GM12891 (cell line): ENCODE measurements around the gene GPX3.

Experiments used
- DNase-seq: peaks from one replicate; pipeline ENCODE4 v3.0.0; 2011; ENCODE audit warnings: low spot score; ENCODE audit not compliant: insufficient read length
- FAIRE-seq: peaks from 2 replicates; lab custom pipeline; 2011; peaks lifted over from hg19 to GRCh38; lab: Jason Lieb, UNC
- PAX5 ChIP-seq: IDR thresholded peaks from 2 replicates; pipeline ENCODE4 v1.6.1; 2011; ENCODE audit warnings: low read length, moderate library complexity, mild to moderate bottlenecking; ENCODE audit not compliant: insufficient read depth, severe bottlenecking
- POLR2A ChIP-seq: IDR thresholded peaks from 2 replicates; pipeline ENCODE4 v1.6.1; 2011; ENCODE audit warnings: low read depth, low read length, control low read depth
- POLR2AphosphoS5 ChIP-seq: IDR thresholded peaks from 2 replicates; pipeline ENCODE4 v1.6.1; 2011; ENCODE audit warnings: low read depth, low read length, control low read depth
- POU2F2 ChIP-seq: IDR thresholded peaks from 2 replicates; pipeline ENCODE4 v1.6.1; 2011; ENCODE audit warnings: low read depth, mild to moderate bottlenecking, control low read depth, low read length, moderate library complexity
- SPI1 ChIP-seq: IDR thresholded peaks from 2 replicates; pipeline ENCODE4 v1.6.1; 2011; ENCODE audit warnings: low read depth, low read length, control low read depth
- TAF1 ChIP-seq: IDR thresholded peaks from 2 replicates; pipeline ENCODE4 v1.6.1; 2011; ENCODE audit warnings: low read depth, low read length, control low read depth

The GPX3 gene

GRCh38 chr5:151023651-151024050, 3.3 kb downstream of the GPX3 start:
- no peak for DNase-seq
- FAIRE-seq, result no peak
- 0 out of 2 replicates have a peak, but pooled peaks have one; percentile 43 for TF ChIP-seq POLR2AphosphoS5
- TF ChIP-seq TAF1, result no peak
- no peak for TF ChIP-seq PAX5
- TF ChIP-seq SPI1, result no peak

DNA sequence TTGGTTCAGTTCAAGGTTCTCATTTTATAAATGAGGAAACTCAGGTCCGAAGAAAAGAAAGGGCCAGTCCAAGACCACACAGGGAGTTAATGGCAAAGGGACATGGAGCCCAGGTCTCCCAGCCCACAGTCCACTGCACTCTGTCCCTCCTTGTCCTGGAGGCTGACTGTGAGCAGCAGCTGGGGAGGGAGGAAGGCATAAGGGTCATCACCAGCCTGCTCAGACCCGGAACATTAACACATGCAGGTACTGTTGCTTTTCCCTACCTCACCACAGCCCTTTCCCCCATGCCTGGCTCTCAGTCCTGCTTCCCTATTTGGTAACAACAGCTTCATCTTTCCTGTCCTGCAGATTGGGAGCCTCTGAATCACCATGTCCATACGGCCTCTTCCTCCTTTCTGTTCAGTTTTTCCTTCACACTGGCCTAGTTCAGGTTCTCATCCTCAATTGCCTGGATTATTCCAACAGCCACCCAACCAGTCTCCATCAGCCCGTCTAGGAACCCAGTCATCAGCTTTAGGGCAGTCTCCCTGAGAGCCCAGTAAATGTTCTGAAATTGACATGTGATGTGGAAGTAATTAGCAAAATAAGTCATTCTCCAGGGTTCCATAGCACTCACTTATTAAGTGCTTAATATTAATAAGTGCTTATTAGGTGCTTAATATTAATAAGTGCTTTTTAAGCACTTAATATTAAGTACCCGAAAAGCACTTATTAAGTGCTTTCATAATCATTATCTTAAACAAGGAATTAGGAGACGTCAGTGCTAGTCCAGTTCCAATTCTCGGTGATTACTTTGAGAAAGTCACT, 4.3 kb downstream of the GPX3 start:
- no peak for TF ChIP-seq PAX5
- TF ChIP-seq POLR2AphosphoS5, result no peak
- TF ChIP-seq POU2F2, result no peak
- no peak for TF ChIP-seq TAF1
- no peak for TF ChIP-seq SPI1
- TF ChIP-seq POLR2A, result no peak; the same call in 1 of the 2 replicates

DNA sequence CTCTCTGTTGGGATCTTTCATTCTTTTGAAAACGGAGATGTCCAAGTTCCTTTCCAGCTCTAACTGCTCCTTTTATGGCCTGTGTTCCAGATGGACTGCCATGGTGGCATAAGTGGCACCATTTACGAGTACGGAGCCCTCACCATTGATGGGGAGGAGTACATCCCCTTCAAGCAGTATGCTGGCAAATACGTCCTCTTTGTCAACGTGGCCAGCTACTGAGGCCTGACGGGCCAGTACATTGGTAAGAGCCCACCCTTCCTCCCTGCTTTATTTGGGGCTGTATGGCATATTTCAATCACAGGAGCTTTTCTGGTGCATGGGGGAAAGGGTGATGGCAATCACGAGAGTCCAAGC, 4.8 kb downstream of the GPX3 start:
- TF ChIP-seq POU2F2 (no peak), PAX5 (no peak), POLR2AphosphoS5 (peak; percentile 57), TAF1 (no peak), POLR2A (peak; percentile 20), SPI1 (no peak)
- FAIRE-seq, result no peak
- DNase-seq, result no peak

More for the DNA sequence above, 4.3 kb downstream of the GPX3 start:
- FAIRE-seq (no peak), DNase-seq (no peak)

- no peak for TF ChIP-seq POU2F2
- TF ChIP-seq POLR2A, result no peak; the same call in 1 of the 2 replicates
- no peak for TF ChIP-seq TAF1
- TF ChIP-seq POLR2AphosphoS5, result no peak
- no peak for TF ChIP-seq PAX5
- no peak for TF ChIP-seq SPI1
- no peak for FAIRE-seq
Observed at GRCh38 chr5:151026088-151026487, 5.7 kb downstream of the GPX3 start.

DNA sequence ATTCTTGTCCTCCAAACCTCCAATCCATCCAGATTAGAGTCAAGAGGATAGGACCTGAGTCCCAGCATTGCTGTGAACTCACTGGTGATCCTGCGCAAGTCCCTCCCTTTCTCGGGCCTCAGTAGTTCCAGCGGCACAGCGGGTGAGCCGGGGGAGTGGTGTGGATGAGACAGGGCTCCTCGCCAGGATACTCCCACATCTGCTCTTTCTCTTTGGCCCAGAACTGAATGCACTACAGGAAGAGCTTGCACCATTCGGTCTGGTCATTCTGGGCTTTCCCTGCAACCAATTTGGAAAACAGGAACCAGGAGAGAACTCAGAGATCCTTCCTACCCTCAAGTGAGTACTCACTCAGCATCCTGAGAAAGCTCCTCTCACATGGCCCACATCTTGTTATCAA, 6.3 kb downstream of the GPX3 start:
- TF ChIP-seq PAX5 (no peak), POLR2A (no peak), TAF1 (no peak), POU2F2 (no peak), SPI1 (no peak), POLR2AphosphoS5 (no peak)

More at GRCh38 chr5:151026088-151026487, 5.7 kb downstream of the GPX3 start:
- no peak for DNase-seq

DNA sequence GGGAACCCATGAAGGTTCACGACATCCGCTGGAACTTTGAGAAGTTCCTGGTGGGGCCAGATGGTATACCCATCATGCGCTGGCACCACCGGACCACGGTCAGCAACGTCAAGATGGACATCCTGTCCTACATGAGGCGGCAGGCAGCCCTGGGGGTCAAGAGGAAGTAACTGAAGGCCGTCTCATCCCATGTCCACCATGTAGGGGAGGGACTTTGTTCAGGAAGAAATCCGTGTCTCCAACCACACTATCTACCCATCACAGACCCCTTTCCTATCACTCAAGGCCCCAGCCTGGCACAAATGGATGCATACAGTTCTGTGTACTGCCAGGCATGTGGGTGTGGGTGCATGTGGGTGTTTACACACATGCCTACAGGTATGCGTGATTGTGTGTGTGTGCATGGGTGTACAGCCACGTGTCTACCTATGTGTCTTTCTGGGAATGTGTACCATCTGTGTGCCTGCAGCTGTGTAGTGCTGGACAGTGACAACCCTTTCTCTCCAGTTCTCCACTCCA, 7.6 kb downstream of the GPX3 start:
- no peak for TF ChIP-seq PAX5
- TF ChIP-seq TAF1, result no peak
- TF ChIP-seq POLR2AphosphoS5, result peak; percentile 84
- TF ChIP-seq SPI1, result no peak
- TF ChIP-seq POLR2A, result peak; percentile 60
- no peak for TF ChIP-seq POU2F2
- no peak for FAIRE-seq
- no peak for DNase-seq

More for the DNA sequence above, 6.3 kb downstream of the GPX3 start:
- DNase-seq (no peak), FAIRE-seq (no peak)

DNA sequence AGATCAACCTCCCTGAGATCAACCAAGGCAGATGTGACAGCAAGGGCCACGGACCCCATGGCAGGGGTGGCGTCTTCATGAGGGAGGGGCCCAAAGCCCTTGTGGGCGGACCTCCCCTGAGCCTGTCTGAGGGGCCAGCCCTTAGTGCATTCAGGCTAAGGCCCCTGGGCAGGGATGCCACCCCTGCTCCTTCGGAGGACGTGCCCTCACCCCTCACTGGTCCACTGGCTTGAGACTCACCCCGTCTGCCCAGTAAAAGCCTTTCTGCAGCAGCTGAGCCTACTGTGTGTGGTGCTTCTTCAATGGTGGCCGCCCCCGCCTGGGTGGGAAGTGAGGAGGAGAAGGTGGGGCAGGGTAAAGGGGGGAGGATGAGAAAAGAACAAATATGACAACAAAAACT, 8.3 kb downstream of the GPX3 start:
- TF ChIP-seq TAF1, result no peak
- no peak for TF ChIP-seq SPI1
- TF ChIP-seq POLR2AphosphoS5, result no peak
- FAIRE-seq (no peak), DNase-seq (no peak)

DNA sequence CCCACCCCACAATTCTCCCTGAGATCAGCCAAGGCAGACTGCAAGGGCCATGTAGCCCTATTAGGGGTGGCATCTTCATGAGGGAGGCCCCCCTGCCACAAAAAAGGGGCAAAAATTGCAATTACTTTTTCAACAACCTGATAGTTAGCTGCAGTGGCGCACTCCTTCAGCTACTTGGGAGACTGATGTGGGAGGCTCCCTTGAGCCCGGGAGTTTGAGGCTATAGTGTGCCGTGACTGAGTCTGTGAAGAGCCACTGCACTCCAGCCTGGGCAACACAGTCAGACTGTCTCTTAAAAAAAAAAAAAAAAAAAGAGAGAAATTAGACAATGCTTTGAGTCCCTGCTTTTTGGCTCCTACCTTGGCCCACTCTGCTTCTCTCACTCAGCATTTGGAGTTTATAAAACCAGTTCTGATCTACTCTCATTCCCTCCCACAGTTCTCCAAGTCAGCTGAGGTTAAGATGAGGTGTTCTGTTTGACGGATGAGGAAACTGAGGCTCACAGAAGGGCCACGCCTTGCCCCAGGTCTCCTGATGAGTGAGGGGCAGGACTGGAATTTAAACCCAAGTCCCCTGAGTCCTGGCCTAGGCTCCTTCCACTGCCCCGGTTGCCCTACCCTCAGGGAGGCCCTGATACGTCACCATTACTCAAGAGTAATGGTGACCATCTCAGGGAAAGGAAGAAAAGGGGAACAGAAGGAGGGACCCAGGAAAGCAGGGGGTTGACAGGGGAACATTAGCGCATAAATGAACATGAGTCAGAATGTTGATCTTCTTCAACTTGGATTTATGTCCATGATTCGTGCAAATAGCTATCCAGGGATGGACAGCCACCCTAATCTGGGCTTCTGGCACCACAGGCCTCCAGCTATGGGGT, 9.0 kb downstream of the GPX3 start:
- TF ChIP-seq TAF1, result no peak
- TF ChIP-seq SPI1, result no peak
- no peak; the same call in 1 of the 2 replicates for TF ChIP-seq POLR2A
- FAIRE-seq, result no peak
- no peak for DNase-seq

DNA sequence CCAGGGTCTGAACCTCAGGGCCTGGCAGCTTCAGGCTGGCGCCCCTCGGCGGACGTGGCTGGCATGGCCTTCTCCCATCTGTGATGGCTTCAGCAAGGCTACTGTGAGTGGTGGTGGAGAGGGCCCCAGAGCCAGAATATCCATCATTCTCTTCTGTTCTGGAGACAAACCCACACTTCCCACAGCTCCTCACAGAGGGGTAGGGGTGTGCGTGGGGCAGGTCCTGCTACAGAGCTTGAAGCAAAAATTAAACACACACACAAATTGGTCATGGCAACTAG, 9.6 kb downstream of the GPX3 start:
- TF ChIP-seq POU2F2 (no peak), POLR2A (no peak), PAX5 (no peak), SPI1 (no peak), TAF1 (no peak), POLR2AphosphoS5 (no peak)
- no peak for FAIRE-seq
- no peak for DNase-seq

- no peak for DNase-seq
- FAIRE-seq, result no peak
- TF ChIP-seq PAX5 (no peak), POLR2AphosphoS5 (no peak), POLR2A (no peak), TAF1 (no peak), POU2F2 (no peak), SPI1 (no peak)
Observed at GRCh38 chr5:151030379-151030778, 10.0 kb downstream of the GPX3 start.
